DOHH2 (cell line): Measurements from ENCODE around the gene ARHGEF1.

Source experiments
- CTCF ChIP-seq: fragments of 200-600 bp; sonication (generic); IDR thresholded peaks from one replicate; pipeline ENCODE4 v1.5.1; 2014; ENCODE audit warnings: antibody characterized with exemption, mild to moderate bottlenecking, low read depth, low read length; ENCODE audit not compliant: poor library complexity, severe bottlenecking
- EZH2phosphoT487 ChIP-seq: fragments of 200-600 bp; sonication (generic); IDR thresholded peaks from 2 replicates; pipeline ENCODE4 v1.6.1; 2017; ENCODE audit warnings: borderline replicate concordance, mild to moderate bottlenecking, antibody characterized with exemption, low read length, moderate library complexity, mixed read lengths

- TF ChIP-seq CTCF = peak; percentile 30
- no peak for TF ChIP-seq EZH2phosphoT487
Observed at GRCh38 chr19:41877916-41878905, 4.8 kb upstream of the ARHGEF1 start.
